HepG2 (cell line): Measurements from ENCODE around the gene MXRA8. TPM values are rescaled to one million over a fixed set of nuclear protein-coding genes. Genes with fewer than 3 reads are reported as not detected.

Experiments used
- ATAC-seq: fragments of 200-7000 bp; cut with Tn5 transposase; 3 replicates; pipeline ENCODE4 v1.9.1; 2020; ENCODE audit warnings: mild to moderate bottlenecking, moderate library complexity
- BruUV-seq: library from RNA; stranded (reverse); fragments of 400-500 nt; replicated peaks from 2 replicates; lab custom pipeline; 2021; lab: Mats Ljungman, UMichigan
- CTCF ChIA-PET: fragments of 300-600 bp; formaldehyde crosslinking; extraction: SDS; loops from one replicate; lab custom pipeline; 2021; ENCODE audit warnings: low total read pairs, inconsistent platforms, low intra/inter-chr PET ratio; lab: Yijun Ruan, JAX
- POLR2A ChIA-PET: fragments of 350-600 bp; sonication (Branson Sonifier 250); formaldehyde crosslinking; loops from one replicate; lab custom pipeline; 2020; ENCODE audit warnings: antibody characterized with exemption, inconsistent platforms; lab: Yijun Ruan, JAX
- DNase-seq: peaks from one replicate; pipeline ENCODE4 v3.0.0-alpha.2; 2015; ENCODE audit warnings: low spot score
- FAIRE-seq: peaks from 3 replicates; lab custom pipeline; 2011; peaks lifted over from hg19 to GRCh38; lab: Jason Lieb, UNC
- H2AFZ ChIP-seq: one replicate; pipeline ENCODE4 v1.6.1; 2011; ENCODE audit warnings: low read length, inconsistent platforms
- H3K27ac ChIP-seq: fragments of 300-600 bp; 3 replicates; pipeline ENCODE4 v1.8.0; 2011; ENCODE audit warnings: mixed run types, mild to moderate bottlenecking, mixed read lengths, low read length, inconsistent platforms; ENCODE audit not compliant: insufficient read depth; ENCODE audit errors: extremely low read length
- H3K27me3 ChIP-seq, 2 experiments: fragments of 200-600 bp in 1 of 2; 2 replicates in 1 of 2; 3 replicates in 1 of 2; pipeline versions ENCODE4 v1.6.0 to v1.8.0; 2011; ENCODE audit warnings: low read length in 2 of 2, mild to moderate bottlenecking in 2 of 2, moderate library complexity in 2 of 2, inconsistent platforms in 1 of 2; ENCODE audit not compliant: insufficient read depth in 2 of 2, control insufficient read depth in 1 of 2
- H3K36me3 ChIP-seq, 2 experiments: fragments of 200-600 bp in 1 of 2; replicated peaks in 1 of 2; 2 replicates in 1 of 2; 3 replicates in 1 of 2; pipeline versions ENCODE4 v1.5.1 to v1.8.0; 2011; ENCODE audit warnings: low read length in 2 of 2, inconsistent platforms in 1 of 2; ENCODE audit not compliant: insufficient read depth in 2 of 2, control insufficient read depth in 1 of 2
- H3K4me1 ChIP-seq: 2 replicates; pipeline ENCODE4 v1.5.1; 2012; ENCODE audit warnings: low read length, inconsistent platforms; ENCODE audit not compliant: insufficient read depth
- H3K4me2 ChIP-seq: 2 replicates; pipeline ENCODE4 v1.6.0; 2011; ENCODE audit warnings: low read depth, low read length, inconsistent platforms
- H3K4me3 ChIP-seq, 3 experiments: fragments of 200-600 bp in 1 of 3; sonication (generic), shearing (Covaris generic) in 1 of 3; replicated peaks in 1 of 3; 2 replicates each; pipeline ENCODE4 v1.5.1; 2011 to 2016; ENCODE audit warnings: low read length in 3 of 3, inconsistent platforms in 2 of 3, low read depth in 2 of 3, mild to moderate bottlenecking in 2 of 3, control low read depth in 1 of 3, mixed read lengths in 1 of 3; ENCODE audit not compliant: insufficient read depth in 1 of 3
- H3K79me2 ChIP-seq: one replicate; pipeline ENCODE4 v1.6.1; 2011; ENCODE audit warnings: low read length, inconsistent platforms; ENCODE audit not compliant: insufficient read depth
- H3K9ac ChIP-seq: 2 replicates; pipeline ENCODE4 v1.6.0; 2011; ENCODE audit warnings: mild to moderate bottlenecking, low read depth, low read length, inconsistent platforms; ENCODE audit not compliant: insufficient read depth
- H3K9me3 ChIP-seq: 2 replicates; pipeline ENCODE4 v1.5.1; 2012; ENCODE audit warnings: mild to moderate bottlenecking, low read length
- H4K20me1 ChIP-seq: 2 replicates; pipeline ENCODE4 v1.6.0; 2011; ENCODE audit warnings: inconsistent platforms, mild to moderate bottlenecking, low read length, moderate library complexity; ENCODE audit not compliant: insufficient read depth
- EP300 ChIP-seq, 3 experiments: sonication (generic) in 1 of 3; formaldehyde crosslinking in 1 of 3; IDR thresholded peaks; 2 replicates each; pipeline versions ENCODE4 v1.5.1 to v1.6.1; 2011 to 2020; ENCODE audit warnings: low read depth in 2 of 3, low read length in 2 of 3, borderline replicate concordance in 1 of 3, improper control_type of control experiment in 1 of 3, mild to moderate bottlenecking in 1 of 3, missing genetic modification reagents in 1 of 3, moderate library complexity in 1 of 3
- KDM5A ChIP-seq: fragments of 200-600 bp; sonication (generic); IDR thresholded peaks from 2 replicates; pipeline ENCODE4 v1.7.0; 2018; ENCODE audit warnings: antibody characterized with exemption, mild to moderate bottlenecking, low read length, borderline replicate concordance
- SP2 ChIP-seq: sonication (generic); formaldehyde crosslinking; IDR thresholded peaks from 2 replicates; pipeline ENCODE4 v1.5.1; 2020; ENCODE audit warnings: mild to moderate bottlenecking, missing genetic modification reagents
- TAF1 ChIP-seq: sonication (generic); formaldehyde crosslinking; IDR thresholded peaks from 2 replicates; pipeline ENCODE4 v1.4.0; 2020; ENCODE audit warnings: missing genetic modification reagents
- ZNF460 ChIP-seq: sonication (generic); formaldehyde crosslinking; IDR thresholded peaks from 2 replicates; pipeline ENCODE4 v1.5.1; 2020; ENCODE audit warnings: missing genetic modification reagents, mild to moderate bottlenecking, borderline replicate concordance
- ZNF674 ChIP-seq: sonication (generic); formaldehyde crosslinking; IDR thresholded peaks from 2 replicates; pipeline ENCODE4 v1.5.0; 2020; ENCODE audit warnings: low read depth, mild to moderate bottlenecking, missing genetic modification reagents
- ZSCAN12 ChIP-seq: sonication (generic); formaldehyde crosslinking; IDR thresholded peaks from 2 replicates; pipeline ENCODE4 v1.9.0; 2021; ENCODE audit warnings: mild to moderate bottlenecking, missing genetic modification reagents
- ZXDC ChIP-seq: sonication (generic); formaldehyde crosslinking; IDR thresholded peaks from 2 replicates; pipeline ENCODE4 v1.5.0; 2020; ENCODE audit warnings: mild to moderate bottlenecking, missing genetic modification reagents
- WGBS: methylation state at CpG from one replicate; pipeline ENCODE4 v1.1.6; 2017; ENCODE audit warnings: low lambda C conversion rate; 5-methylcytosine and 5-hydroxymethylcytosine counted together
- in situ Hi-C: cut with HindIII; loops from 2 replicates; pipeline ENCODE4 v1.10.0; 2017; ENCODE audit warnings: low pct_unique_long_range_greater_than_20kb; ENCODE audit not compliant: extremely low pct_ligation_motif_present
- intact Hi-C: fragments of 100-400 bp; cut with micrococcal nuclease; formaldehyde crosslinking; loops from one replicate; pipeline ENCODE4 v1.10.0; 2022; ENCODE audit not compliant: unreplicated experiment
- polyA plus RNA-seq, 8 experiments: library from polyadenylated mRNA; depleted of rRNA in 3 of 8; stranded (reverse) in 7 of 8; unstranded in 1 of 8; fragments of >200 nt; fragmentation: Illumina TruSeq in 4 of 8; extraction: Trizol in 4 of 8; gene quantifications; 2 replicates each; pipeline versions ENCODE4 v1.2.1 to v1.2.3, GENCODE V29; 2011 to 2016; ENCODE audit warnings: low read depth in 4 of 8, missing spikeins in 1 of 8, mixed read lengths in 1 of 8; ENCODE audit not compliant: insufficient read depth in 1 of 8
- total RNA-seq, 5 experiments: library from RNA; depleted of rRNA; stranded (reverse); fragments of >200 nt; fragmentation: Illumina TruSeq; extraction: Trizol; gene quantifications; 2 replicates each; pipeline ENCODE4 v1.2.3, GENCODE V29; 2016; ENCODE audit warnings: low read depth in 1 of 5

MXRA8 gene
- total and polyA plus RNA-seq, 2 of the 13 experiments (the other 11 are each of a cell fraction or from before 2014, with no cell fraction given) = 19.8 to 44.8 TPM

GRCh38 chr1:1336446-1336845, 21.9 kb downstream of the MXRA8 start:
- in situ Hi-C loops (no loop called here), intact Hi-C loops (no loop called here)
- Histone ChIP-seq H3K36me3 (peaks cover 12 to 22% of the 10 kb centered on the region in 2 experiments), H2AFZ (no peak overlapping the region), H3K9ac (no peak overlapping the region), H3K27me3 (0 out of 5 replicates have a peak, but pooled peaks cover 0 to 2% of the 10 kb centered on the region in 2 experiments), H3K27ac (no peak overlapping the region), H3K79me2 (no peaks in the 10 kb centered on the region), H3K4me1 (peaks cover 7% of the 10 kb centered on the region), H3K4me3 (no peak overlapping the region), H3K9me3 (no peaks in the 10 kb centered on the region), H3K4me2 (no peak overlapping the region), H4K20me1 (peaks cover 7% of the 10 kb centered on the region; the same call in 1 of the 2 replicates)
- no TSS peak for BruUV-seq
- no peak for ATAC-seq
- TF ChIP-seq KDM5A = no peak
- TF ChIP-seq ZNF674 (CRISPR knock-in tag) = no peak
- TF ChIP-seq ZXDC (CRISPR knock-in tag) = no peak
- no peak for TF ChIP-seq ZNF460 (CRISPR knock-in tag)
- ChIA-PET CTCF (no interaction called here), POLR2A (interaction anchor here (0.9 to 3.9 kb wide), 3 partner anchors 10 to 19 kb away, joined by 3 to 12 read pairs (median 4); partner anchors contain the start of gene DVL1)
- 97% methylated on average over 20 of the region's 26 CpGs for WGBS
- no peak for FAIRE-seq
- no peak for DNase-seq

GRCh38 chr1:1335792-1336248, 22.5 kb downstream of the MXRA8 start:
- Histone ChIP-seq H3K36me3 (peaks cover 9 to 16% of the 10 kb centered on the region in 2 experiments), H4K20me1 (peaks cover 7% of the 10 kb centered on the region; the same call in 1 of the 2 replicates), H3K27me3 (0 out of 5 replicates have a peak, but pooled peaks cover 0 to 4% of the 10 kb centered on the region in 2 experiments), H3K9me3 (no peaks in the 10 kb centered on the region), H3K9ac (no peak overlapping the region), H3K27ac (no peak overlapping the region), H3K4me2 (no peak overlapping the region), H2AFZ (no peak overlapping the region), H3K4me3 (no peak overlapping the region), H3K4me1 (peaks cover 13% of the 10 kb centered on the region), H3K79me2 (no peaks in the 10 kb centered on the region)
- no peak for TF ChIP-seq SP2 (CRISPR knock-in tag)
- TF ChIP-seq EP300 (IDR thresholded peaks at IDR 0.05; ENCODE audit: low read depth in 2 of 2, low read length in 2 of 2) = no peak
- TF ChIP-seq EP300 (CRISPR knock-in tag; IDR thresholded peaks at IDR 0.05; ENCODE audit: borderline replicate concordance) = no peak
- no peak for TF ChIP-seq ZSCAN12 (CRISPR knock-in tag)
- TF ChIP-seq TAF1 (CRISPR knock-in tag) = 0 out of 2 replicates have a peak, but pooled peaks have one; percentile 4
- no peak for DNase-seq
- 93% methylated on average over 2 of the region's 21 CpGs for WGBS
- TSS peak; percentile 28 for BruUV-seq
- POLR2A ChIA-PET = interaction anchor here (0.9 to 3.9 kb wide), 4 partner anchors 10 to 39 kb away, joined by 3 to 12 read pairs (median 4); partner anchors contain the start of genes AURKAIP1 and DVL1
- in situ Hi-C loops (no loop called here), intact Hi-C loops (no loop called here)
- CTCF ChIA-PET = no interaction called here
- no peak for FAIRE-seq
- ATAC-seq = no peak
